Ovary (tissue), 9 donors: Measurements from ENCODE around the gene CTNNA3. TPM values are rescaled to one million over a fixed set of nuclear protein-coding genes. Genes with fewer than 3 reads are reported as not detected.

Source experiments
- DNase-seq, 5 donors: peaks; one replicate each; pipeline ENCODE4 v3.0.0-alpha.2; 2019 to 2020
- H3K27ac ChIP-seq, 2 donors: fragments of 200-600 bp; one replicate each; pipeline versions ENCODE4 v1.5.1 to v1.8.0; 2019 to 2022
- H3K27me3 ChIP-seq: fragments of 200-600 bp; one replicate; pipeline ENCODE4 v1.8.0; 2022
- H3K36me3 ChIP-seq: fragments of 200-600 bp; sonication (generic); one replicate; pipeline ENCODE4 v1.5.1; 2019
- H3K4me1 ChIP-seq: one replicate; pipeline ENCODE4 v1.8.1; 2013; ENCODE audit warnings: mild to moderate bottlenecking, moderate library complexity; ENCODE audit not compliant: insufficient read depth
- H3K4me3 ChIP-seq: fragments of 200-600 bp; sonication (generic); one replicate; pipeline ENCODE4 v1.5.1; 2017
- H3K9me3 ChIP-seq, 2 donors: fragments of 200-600 bp in 1 of 2; sonication (generic) in 1 of 2; one replicate each; pipeline versions ENCODE4 v1.5.1 to v1.8.1; 2013 to 2019; ENCODE audit warnings: mild to moderate bottlenecking in 1 of 2, moderate library complexity in 1 of 2
- CTCF ChIP-seq, 3 donors: fragments of 450-650 bp in 2 of 3; fragments of 200-600 bp in 1 of 3; IDR thresholded peaks; one replicate each; pipeline versions ENCODE4 v1.5.1 to v1.8.0; 2016 to 2022; ENCODE audit warnings: antibody characterized with exemption in 3 of 3, mild to moderate bottlenecking in 1 of 3
- EP300 ChIP-seq: sonication (generic); formaldehyde crosslinking; IDR thresholded peaks from one replicate; pipeline ENCODE4 v1.6.1; 2017; ENCODE audit warnings: antibody characterized with exemption
- POLR2A ChIP-seq: fragments of 450-650 bp; IDR thresholded peaks from one replicate; pipeline ENCODE4 v1.6.1; 2017; ENCODE audit warnings: antibody characterized with exemption, mild to moderate bottlenecking, moderate library complexity
- WGBS, 3 donors: extraction: QIAGEN DNeasy Blood & Tissue Kit in 1 of 3; methylation state at CpG; one replicate each; pipeline versions ENCODE4 v1.1.5 to v1.1.7; 2013 to 2017; 5-methylcytosine and 5-hydroxymethylcytosine counted together
- intact Hi-C, 4 donors: fragments of 100-400 bp; cut with DNase I; formaldehyde crosslinking; loops; one replicate each; pipeline versions ENCODE4 v1.11.0 to v1.15.1; 2022 to 2023
- polyA plus RNA-seq, 2 donors: library from polyadenylated mRNA; stranded (reverse); fragments of 200-250 nt in 1 of 2; fragments of 350-450 nt in 1 of 2; fragmentation: Illumina TruSeq in 1 of 2; extraction: RNeasy Lipid Tissue Mini Kit (QIAGEN cat#74804) in 1 of 2; gene quantifications; one replicate each; pipeline ENCODE4 v1.2.3, GENCODE V29; 2013 to 2014
- total RNA-seq, 7 donors: library from RNA; depleted of rRNA in 2 of 7; stranded (reverse); fragments of >200 nt in 2 of 7; fragmentation: NEBNext Ultra II Directional in 3 of 7; extraction: Animal tissue kit (Norgen Biotek cat#: 25700) in 3 of 7; gene quantifications; one replicate each; pipeline versions ENCODE4 v1.1.0 to v1.2.4, GENCODE V29; 2016 to 2023
- donor health status: DM: no; HTN: no; CAD: no; lungs with moderate emphysema.
- donor health status: DM: no; HTN: no; CAD: no.
- donor health status: Bipolar disorder and iron deficiency.
- donor health status: DM: yes; HTN: yes; CAD: no.
- donor health status: DM: no; HTN: no; CAD: no.
- donor health status: DM: yes; HTN: yes; CAD: no.

The CTNNA3 gene
- total and polyA plus RNA-seq, 9 donors, result 1.9 to 9.7 (median 4.0) TPM

GRCh38 chr10:66281327-66281726, 1414.7 kb downstream of the CTNNA3 start:
- H3K9me3 ChIP-seq, result no peaks in the 10 kb centered on the region
- no peak overlapping the region for H3K4me3 ChIP-seq
- no peaks in the 10 kb centered on the region for H3K4me1 ChIP-seq
- DNase-seq, result no peak
- TF ChIP-seq POLR2A, result no peak
- no peak for TF ChIP-seq CTCF (IDR thresholded peaks at IDR 0.05)
- no peak for TF ChIP-seq EP300
- H3K36me3 ChIP-seq, result no peaks in the 10 kb centered on the region
- intact Hi-C loops, result no loop called here
- 92 to 97% (median 94%) methylated on average over 1 of the region's 1 CpG for WGBS, 3 donors
- no peak overlapping the region for H3K27ac ChIP-seq
- no peaks in the 10 kb centered on the region for H3K27me3 ChIP-seq

- H3K36me3 ChIP-seq, result no peaks in the 10 kb centered on the region
- 67 to 83% (median 72%) methylated on average over 4 of the region's 4 CpGs for WGBS, 3 donors
- intact Hi-C loops, result no loop called here
- H3K27me3 ChIP-seq, result no peaks in the 10 kb centered on the region
- H3K27ac ChIP-seq, result no peak overlapping the region
- TF ChIP-seq POLR2A, result no peak
- no peak for TF ChIP-seq CTCF (IDR thresholded peaks at IDR 0.05)
- no peaks in the 10 kb centered on the region for H3K4me1 ChIP-seq
- H3K4me3 ChIP-seq, result no peak overlapping the region
- H3K9me3 ChIP-seq, result no peaks in the 10 kb centered on the region
- no peak for DNase-seq
Measured at GRCh38 chr10:66277481-66277880, 1418.5 kb downstream of the CTNNA3 start.

- H3K4me1 ChIP-seq, result no peaks in the 10 kb centered on the region
- H3K36me3 ChIP-seq, result no peaks in the 10 kb centered on the region
- intact Hi-C loops, result no loop called here
- no peak for DNase-seq
- 79 to 92% (median 84%) methylated on average over 3 of the region's 3 CpGs for WGBS, 3 donors
- TF ChIP-seq POLR2A (no peak), EP300 (no peak), CTCF (IDR thresholded peaks at IDR 0.05) (no peak)
- no peak overlapping the region for H3K4me3 ChIP-seq
- H3K27ac ChIP-seq, result no peak overlapping the region
- H3K9me3 ChIP-seq, result no peaks in the 10 kb centered on the region
- H3K27me3 ChIP-seq, result no peaks in the 10 kb centered on the region
Measured at GRCh38 chr10:66273966-66274519, 1422.0 kb downstream of the CTNNA3 start.

GRCh38 chr10:66265398-66265797, 1430.6 kb downstream of the CTNNA3 start:
- Histone ChIP-seq H3K9me3 (no peaks in the 10 kb centered on the region), H3K4me3 (no peak overlapping the region), H3K4me1 (no peaks in the 10 kb centered on the region), H3K27ac (no peak overlapping the region), H3K27me3 (no peaks in the 10 kb centered on the region), H3K36me3 (no peaks in the 10 kb centered on the region)
- TF ChIP-seq POLR2A (no peak), EP300 (no peak), CTCF (IDR thresholded peaks at IDR 0.05) (no peak)
- 55 to 68% (median 55%) methylated on average over 1 of the region's 1 CpG for WGBS, 3 donors
- intact Hi-C loops, result no loop called here
- DNase-seq, result no peak
